DMS114 treated with DMSO at 0.1 percent for 48 hours (cell line): ENCODE data around the gene TRIM67.
"Not testable (repeated sequence)": the region's sequence is repeated elsewhere in the genome, so short reads cannot be mapped to it uniquely, and the experiment has no call there.

Source experiments
- DNase-seq: peaks from one replicate; lab custom pipeline; 2025; ENCODE audit not compliant: unreplicated experiment; lab: John Stamatoyannopoulos, UW

TRIM67 gene

DNA sequence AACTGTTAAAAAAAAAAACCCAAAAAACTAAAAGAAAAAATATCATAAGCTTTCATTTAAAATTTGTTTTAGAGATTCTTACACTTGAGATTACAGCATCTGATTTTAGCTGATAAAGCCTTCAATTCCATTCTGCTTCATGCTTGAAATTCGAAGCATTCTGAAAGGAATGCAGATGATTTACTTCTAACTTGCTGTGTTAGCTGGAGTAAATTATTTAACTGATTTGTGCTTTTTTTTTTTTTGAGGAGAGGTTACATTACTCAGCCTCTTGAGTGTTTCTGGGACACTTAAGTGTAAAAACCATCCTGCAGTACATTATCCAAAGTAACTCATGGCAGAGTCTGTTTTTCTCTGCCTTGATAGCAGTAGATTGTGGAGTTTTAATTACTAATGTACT, 4.5 kb upstream of the TRIM67 start:
- DNase-seq = peak; percentile 29

DNA sequence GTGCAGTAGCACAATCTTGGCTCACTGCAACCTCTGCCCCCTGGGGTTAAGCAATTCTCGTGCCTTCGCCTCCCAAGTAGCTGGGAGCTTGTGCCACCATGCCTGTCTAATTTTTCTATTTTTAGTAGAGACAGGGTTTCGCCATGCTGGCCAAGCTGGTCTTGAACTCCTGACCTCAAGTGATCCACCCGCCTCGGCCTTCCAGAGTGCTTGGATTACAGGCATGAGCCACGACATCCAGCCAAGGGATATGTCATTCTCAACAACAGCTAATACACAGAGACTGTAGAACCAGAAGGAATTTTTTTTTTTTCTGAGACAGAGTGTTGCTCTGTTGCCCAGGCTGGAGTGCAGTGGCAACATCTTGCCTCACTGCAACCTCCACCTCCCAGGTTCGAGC, 3.7 kb upstream of the TRIM67 start:
- not testable (repeated sequence) for DNase-seq

DNA sequence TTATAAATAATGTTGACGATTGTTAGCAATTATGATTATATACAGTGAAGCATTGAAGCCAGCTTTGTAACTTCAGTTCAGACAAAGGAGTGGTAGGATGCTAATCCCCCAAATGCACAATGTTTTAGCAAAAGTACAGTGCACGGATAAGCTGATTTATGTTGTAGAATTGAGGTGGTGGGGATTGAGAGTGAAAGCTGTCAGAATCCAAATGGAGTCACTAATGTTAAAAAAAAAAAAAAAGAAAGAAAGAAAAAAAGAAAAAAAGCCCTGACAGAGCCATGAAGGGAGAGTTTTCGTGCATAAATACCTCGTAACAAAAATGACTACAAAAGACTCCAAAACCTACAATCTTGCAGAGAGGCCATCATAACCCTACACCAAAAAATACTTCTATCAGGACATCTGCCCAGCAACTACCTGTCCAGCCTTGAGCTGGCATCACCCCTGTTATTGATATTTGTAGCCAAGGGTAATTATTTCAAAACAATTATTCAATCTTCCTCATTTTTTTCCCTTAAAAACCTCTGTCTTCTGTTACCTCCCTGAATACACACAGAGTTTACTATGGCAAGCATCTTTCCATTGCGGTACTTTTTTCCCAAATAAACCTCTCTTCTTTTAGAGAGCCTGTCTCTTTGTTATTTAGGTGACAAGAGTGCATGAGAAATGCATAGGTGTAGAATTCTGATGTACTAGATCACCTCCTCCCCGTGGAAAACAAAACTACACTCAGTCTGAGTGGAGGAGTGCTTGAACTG, 2.5 kb upstream of the TRIM67 start:
- no peak for DNase-seq

DNA sequence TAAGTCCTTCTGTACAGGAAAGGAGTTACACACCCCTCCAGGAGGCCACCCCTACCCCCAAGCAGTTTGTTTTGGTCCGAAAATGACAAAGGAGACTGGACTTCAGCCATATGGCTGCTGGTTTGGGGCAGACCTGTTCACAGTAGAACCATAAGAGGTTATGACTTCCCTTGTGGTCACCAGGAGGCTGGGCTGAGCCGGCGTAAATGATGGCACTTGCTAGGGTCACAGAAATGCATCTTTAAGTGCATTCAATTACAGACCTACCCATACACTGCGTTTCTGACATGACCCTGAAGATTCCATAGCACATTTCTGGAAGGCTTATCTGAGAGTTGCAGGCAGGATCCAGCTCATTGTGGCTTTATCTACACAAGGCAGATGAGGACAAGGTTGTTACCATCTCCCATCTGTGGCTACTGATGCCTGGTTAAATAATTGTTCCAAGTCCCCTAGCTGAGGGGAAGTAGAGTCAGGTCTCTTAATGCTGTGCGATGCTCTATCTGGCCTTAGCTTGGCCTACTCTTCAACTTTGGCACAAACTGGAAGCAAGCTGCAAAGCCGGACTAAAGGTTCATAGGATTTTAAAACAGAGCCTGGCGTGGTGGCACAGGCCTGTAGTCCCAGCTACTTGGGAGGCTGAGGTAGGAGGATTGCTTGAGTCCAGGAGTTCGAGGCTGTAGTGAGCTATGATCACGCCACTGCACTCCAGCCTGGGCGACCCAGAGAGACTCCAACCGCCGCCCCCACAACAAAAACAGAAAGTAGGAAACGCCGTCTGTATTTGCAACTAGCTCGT, 1.7 kb upstream of the TRIM67 start:
- DNase-seq = no peak

DNA sequence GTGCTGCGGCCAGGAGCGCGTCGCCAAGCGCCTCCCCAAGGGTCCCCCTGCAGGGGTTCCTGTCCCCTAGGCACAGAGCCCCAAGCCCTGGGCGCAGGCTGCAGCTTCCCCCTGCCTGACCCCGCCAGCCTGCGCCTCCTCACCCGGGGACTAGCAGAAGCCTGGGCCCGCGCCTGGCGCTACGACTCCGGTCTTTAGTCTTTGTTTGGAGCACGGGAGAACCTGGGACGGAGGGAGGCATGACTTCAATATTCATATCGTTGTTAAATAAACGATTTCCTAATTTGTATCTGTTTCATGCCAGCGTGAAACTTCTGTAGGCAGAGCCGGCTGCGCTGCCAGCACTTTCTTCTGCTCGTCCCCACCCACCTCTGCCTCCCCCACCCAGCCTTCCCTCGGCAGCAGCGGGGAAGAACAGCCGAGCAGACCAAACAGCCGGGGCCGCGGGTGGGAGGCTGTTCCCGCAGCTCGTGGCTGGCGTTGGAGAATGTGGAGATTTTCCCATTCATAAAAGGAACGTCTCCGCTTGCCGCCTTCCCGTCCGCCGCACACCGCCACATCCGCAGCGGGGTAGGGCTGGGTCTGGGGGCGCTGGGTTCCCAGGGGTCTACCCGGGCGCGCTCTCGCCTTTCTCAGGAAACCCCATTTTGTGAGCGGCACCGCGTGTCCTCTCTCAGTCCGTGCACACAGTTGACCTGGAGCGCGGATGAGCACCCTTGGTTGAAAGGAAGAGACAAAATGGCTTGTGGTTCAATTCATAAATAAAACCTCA, 777 bp upstream of the TRIM67 start:
- DNase-seq = no peak

DNA sequence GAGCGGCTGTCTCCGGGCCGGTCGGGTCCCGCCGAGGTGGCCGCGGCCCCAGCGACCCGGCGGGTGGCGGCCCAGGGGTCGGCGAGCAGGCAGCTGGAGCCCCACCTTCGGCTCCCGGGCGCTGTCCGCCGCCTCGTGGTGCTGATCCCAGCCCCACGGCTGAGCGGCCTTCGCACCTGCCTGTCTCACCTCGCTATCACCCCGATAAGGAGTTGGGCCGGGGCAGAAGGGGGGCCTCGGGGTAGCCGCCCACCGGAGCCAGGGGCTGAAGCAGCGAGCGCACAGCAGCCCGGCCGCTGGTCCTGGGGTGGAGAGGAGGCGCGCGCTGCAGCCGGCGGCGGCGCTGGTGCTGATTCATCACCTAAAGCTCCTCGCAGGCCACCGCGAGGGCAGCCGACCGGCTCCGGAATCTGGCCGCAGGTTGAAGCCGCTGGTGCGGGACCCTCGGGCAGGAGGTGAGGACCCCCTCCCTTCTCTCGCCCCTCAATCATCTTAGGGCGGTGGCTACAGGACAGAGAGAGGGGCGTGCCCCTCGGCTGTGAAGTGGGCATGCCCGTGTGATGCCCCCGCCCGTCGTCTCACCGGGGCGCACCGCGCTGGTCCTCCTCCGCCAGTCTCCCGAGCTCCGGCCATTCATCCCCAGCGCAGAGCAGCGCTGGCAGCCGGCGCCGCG, 575 bp downstream of the TRIM67 start:
- no peak for DNase-seq

DNA sequence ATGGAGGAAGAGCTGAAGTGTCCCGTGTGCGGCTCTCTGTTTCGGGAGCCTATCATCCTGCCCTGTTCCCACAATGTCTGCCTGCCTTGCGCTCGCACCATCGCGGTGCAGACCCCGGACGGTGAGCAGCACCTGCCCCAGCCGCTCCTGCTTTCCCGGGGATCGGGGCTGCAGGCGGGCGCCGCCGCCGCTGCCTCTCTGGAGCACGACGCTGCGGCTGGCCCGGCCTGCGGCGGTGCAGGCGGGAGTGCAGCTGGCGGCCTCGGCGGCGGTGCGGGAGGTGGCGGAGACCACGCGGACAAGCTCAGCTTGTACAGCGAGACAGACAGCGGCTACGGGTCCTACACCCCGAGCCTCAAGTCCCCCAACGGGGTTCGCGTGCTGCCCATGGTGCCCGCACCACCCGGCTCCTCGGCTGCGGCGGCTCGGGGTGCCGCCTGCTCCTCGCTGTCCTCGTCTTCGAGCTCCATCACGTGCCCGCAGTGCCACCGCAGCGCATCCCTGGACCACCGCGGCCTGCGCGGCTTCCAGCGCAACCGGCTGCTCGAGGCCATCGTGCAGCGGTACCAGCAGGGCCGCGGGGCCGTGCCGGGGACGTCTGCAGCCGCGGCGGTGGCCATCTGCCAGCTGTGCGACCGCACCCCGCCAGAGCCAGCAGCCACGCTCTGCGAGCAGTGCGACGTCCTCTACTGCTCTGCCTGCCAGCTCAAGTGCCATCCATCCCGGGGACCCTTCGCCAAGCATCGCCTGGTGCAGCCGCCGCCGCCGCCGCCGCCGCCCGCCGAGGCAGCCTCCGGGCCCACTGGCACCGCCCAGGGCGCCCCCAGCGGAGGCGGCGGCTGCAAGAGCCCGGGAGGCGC, 1.3 kb downstream of the TRIM67 start:
- DNase-seq = no peak

DNA sequence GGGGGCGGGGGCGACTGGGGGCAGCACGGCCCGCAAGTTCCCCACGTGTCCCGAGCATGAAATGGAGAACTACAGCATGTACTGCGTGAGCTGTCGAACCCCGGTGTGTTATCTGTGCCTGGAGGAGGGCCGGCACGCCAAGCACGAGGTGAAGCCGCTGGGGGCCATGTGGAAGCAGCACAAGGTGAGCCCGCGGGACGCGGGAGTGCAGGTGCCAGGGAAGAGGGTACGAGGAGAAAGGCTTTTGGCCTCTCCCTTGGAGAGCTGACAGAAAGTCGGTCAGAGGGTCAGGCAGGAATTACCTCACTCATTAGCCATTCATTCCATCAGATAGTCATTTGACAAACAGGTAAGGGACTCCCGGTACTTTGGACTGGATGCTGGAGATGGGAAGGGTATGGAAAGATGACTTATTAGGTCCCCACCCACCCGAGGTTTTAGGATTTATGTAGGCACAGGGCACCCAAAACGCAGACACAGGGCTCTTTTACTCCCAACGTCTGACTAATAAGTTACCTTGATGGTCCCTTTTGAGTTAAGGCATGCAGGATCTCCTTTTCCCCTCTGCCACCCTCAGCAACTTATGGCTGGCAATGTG, 2.1 kb downstream of the TRIM67 start:
- DNase-seq = no peak

DNA sequence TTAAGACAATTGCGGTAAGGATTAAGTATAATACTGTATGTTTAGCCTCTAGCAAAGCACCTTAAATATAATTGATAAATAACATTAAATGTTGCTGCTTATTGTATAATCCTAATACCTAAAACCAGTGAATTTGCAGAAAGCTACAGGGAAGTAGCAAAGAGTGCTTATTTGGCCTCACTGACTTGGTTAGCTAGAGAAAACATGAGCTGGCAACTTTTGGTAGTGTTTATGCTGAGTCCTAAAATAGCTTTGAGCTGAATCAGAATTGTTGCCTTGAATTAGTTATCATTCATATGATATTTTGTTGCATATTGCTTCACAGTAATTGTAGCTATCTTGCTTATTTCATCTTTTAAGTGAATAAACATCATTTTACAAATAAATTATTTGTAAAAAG, 3.5 kb downstream of the TRIM67 start:
- no peak for DNase-seq

DNA sequence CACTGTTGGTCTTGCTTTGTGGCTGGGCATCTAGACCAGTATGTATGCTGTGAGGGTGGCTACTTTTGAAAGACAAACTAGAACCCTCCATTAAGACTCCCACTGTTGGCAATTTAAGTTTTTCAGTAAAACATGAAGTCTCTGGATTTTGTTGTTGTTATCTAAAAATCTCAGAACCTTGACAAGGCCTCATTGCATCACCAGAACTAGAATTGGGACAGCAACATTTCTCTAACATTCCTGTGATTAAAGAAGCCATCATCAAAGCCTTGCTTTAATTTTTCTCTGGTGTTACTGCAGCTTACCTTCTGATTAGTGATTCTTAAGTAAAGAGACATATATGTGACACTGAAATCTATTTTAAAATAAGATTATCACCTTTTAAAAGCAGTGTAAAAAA, 4.5 kb downstream of the TRIM67 start:
- no peak for DNase-seq

DNA sequence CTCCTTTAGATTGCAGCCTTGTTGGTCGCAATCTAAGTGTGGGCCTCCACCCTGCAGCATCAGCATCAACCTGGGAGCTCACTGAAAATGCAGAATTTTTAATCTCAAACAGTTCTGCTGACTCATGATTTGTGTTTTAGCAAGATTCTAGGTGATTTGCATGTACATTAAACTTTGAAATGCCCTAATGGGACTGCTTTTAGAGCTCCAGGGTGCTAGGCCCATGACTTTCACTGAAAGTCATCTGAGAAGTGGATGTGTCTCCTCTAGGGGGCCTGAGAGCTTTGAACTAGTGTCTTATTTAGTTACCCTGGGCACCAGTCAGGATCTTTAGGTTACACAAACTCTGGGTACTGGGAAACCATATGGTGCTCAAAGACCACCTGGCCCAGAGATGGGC, 9.0 kb downstream of the TRIM67 start:
- no peak for DNase-seq

DNA sequence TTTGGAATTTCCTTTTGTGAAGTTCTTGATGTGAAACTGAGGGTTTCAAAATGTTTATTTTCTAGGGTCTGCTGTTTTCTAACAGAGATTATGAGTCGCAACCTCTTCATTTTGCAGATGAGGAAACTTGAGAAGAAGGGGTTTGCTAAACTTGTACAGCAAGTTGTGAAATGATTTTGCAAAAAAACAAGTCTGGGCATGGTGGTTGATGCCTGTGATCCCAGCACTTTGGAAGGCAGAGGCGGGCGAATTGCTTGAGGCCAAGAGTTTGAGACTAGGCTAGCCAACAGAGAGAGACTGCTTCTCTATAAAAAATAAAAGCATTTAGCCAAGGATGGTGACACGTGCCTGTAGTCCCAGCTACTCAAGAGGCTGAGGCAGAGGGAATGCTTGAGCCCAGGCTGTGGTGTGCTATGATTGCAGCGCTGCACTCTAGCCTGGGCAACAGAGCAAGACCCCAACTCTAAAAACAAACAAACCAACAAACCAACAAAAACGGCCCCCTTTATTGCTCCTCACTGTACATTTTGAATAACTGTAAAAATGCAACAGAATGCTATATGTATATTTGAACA, 9.9 kb downstream of the TRIM67 start:
- DNase-seq = no peak

DNA sequence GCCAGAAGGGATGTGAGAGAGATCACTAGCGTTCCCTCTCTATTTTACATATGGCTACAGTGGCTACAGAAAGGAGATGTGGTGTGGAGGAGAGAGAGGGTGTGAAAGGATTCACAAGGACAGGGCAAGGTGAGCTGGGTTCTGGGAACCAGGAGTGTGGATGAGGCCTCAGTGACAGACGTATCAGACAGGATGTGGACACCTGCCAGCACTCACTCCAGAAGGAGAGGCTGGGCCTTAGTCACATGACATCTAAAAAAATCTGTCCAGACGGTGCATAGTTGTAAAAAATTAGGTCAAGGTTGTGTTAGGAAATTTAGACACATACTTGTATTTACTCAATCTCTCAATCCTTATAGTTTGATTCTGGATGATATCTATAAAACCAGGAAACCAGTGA, 10.6 kb downstream of the TRIM67 start:
- no peak for DNase-seq

DNA sequence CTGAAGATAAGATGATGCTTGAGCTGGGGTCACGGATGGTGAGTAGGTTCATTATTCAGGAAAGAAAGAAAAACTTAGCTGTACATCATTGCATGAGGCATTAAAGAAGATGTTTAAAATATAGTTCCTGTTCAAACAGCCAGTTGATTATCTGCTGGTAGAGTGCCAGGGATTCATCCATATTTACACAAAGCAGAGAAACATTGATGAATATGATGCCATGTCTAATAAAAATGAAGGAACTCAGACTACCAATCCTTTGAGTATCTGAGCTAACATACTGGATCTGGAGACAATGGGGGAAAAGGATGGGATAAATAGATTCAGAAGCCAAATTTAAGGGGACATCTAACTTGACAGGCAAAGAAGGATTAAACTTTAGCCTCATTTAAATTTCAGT, 14.6 kb downstream of the TRIM67 start:
- no peak for DNase-seq

DNA sequence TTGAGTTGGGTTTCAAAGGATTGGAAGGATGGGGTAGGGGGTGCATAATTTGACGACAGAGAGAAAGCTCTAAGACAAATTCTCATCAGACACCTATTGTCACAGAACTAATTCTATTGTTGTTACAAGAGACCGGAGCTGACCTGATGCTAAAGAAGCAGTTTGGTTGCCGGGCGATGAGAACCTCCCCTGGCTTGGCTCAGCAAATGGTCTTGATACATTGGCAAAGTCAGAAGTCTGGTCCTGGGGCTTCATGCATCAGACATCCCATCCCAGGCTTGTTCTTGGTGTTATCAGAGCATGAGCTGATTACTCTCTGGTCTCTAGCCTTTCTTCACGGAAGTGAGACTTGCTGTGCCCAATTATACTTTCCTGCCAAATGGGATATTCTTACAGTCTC, 15.4 kb downstream of the TRIM67 start:
- DNase-seq = no peak

DNA sequence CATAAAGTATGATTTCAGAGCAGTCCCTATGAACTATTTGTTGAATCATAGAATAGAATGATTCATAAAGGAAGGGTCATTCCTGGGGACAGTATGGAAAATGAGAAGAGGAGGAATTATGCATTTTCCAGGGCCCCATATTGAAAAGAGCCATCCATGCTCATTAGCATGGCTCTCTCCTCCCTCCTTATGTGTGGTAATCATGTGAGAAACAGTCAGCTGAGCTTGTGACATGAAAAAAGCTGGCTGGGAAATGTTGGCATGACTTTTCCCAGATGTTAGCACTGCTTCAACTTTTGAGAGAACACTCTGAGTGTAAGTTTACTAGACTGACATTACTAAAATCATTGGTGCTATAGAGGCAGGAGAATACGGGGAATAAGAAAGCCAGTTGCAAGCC, 16.1 kb downstream of the TRIM67 start:
- no peak for DNase-seq

DNA sequence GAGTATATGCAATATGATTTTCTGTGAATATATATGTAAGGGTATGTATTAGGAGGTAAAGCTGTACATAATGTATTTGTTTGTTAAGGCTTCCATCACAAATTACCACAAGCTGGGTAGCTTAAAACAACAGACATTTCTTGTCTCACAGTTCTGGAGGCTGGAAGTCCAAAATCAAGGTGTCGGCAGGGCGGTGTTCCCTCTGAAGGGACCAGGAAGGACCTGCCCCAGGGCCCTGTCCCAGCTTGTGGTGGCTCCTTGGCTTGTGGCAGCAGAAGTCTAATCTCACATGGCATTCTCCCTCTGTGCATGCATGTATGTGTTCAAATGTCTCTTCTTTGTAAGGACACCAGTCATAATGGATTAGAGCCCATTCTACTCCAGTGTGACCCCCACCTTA, 17.1 kb downstream of the TRIM67 start:
- DNase-seq = no peak

DNA sequence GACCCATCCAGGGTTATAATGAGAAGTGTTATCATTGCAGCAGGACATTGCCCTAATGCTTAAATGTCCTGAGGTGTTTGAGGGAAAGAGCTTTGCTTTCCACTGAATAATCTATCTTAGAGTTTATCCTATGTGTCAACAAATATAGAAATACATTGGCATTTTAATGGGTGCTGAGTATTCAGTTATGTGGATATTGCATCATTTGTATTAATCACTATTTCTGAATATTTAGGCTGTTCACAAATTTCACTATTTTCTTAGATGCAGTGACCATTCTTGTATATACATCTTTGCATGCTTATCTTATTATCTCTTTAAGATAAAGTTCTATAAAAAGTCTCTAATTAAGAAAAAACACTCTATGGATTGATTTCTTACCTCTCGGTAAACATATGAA, 18.2 kb downstream of the TRIM67 start:
- DNase-seq = no peak

DNA sequence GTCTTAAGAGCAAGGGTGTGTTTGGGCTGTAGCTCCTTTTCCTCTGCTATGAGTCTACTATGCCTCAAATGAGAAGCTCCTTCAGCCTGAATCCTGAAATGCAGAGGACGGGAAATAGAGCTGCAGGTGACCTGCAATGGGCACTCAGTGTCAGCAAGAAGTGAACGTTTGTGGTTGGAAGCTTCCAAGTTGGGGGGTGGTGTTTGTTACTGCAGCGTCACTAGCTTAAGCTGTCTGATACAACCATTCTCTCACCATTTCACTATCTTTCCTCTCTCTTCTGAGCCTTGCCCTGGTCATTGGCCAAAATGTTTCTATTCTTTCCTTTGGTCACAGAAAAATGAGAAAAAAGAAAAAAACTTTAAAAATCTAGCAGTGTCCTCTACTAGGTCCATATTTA, 19.4 kb downstream of the TRIM67 start:
- DNase-seq = no peak

DNA sequence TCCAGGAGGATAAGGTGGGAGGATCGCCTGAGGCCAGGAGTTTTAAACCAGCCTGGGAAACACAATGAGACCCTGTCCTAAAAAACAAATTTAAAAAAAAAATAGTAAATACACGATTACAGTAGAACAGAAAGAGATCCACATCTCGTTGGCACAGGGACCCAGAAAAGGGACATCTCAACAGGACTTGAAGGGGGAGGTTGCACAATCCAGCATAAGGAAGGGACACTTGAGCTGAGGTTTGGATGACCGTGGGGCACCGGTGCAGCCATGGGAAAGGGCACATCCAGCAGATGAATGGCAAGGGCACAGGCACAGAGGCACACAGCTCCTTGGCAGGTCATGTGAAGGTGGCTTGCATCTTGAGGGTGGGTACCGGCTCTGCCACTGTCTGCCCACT, 20.5 kb downstream of the TRIM67 start:
- DNase-seq = no peak
